ENCODE data around the gene RHBDD1.

Gene RHBDD1

GRCh38 chr2:226983895-226984749 lies 148.3 kb downstream of the RHBDD1 start:
- no peak for DNase-seq (ENCODE audit: low read depth in 2 of 2)

GRCh38 chr2:226984750-226985582 lies 149.1 kb downstream of the RHBDD1 start:
- peak; percentile 64 to 69 for DNase-seq (ENCODE audit: low read depth in 2 of 2)

- DNase-seq (ENCODE audit: low read depth in 2 of 2): no peak
These were observed 149.7 kb downstream of the RHBDD1 start for GRCh38 chr2:226985583-226985946.

- DNase-seq (ENCODE audit: low read depth in 2 of 2): no peak
These were observed 155.8 kb downstream of the RHBDD1 start for GRCh38 chr2:226991663-226992062.

- DNase-seq (ENCODE audit: low read depth in 2 of 2): no peak
These were observed 157.3 kb downstream of the RHBDD1 start for GRCh38 chr2:226993171-226993570.

DNA sequence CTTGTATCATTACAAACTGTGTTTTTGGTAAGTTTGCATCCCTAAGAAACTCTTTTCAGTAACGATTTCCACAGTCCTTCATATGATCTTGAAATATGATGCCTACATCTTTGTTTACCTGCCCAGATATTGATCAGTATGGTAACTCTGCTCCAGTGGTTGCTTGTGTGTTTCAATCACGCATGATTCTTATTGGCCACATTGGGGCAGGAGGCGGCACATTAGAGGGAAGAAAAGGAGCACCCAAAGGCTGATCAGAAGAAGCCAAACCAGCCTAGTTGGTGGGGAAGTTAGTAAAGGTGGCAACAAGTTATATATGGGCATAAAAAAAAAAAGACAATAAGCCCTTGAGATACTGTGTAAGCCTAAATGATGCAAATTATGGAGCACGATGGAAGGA lies 158.9 kb downstream of the RHBDD1 start:
- no peak for DNase-seq (ENCODE audit: low read depth in 2 of 2)

- peak; percentile 13 to 18 for DNase-seq (ENCODE audit: low read depth in 2 of 2)
These were observed 159.8 kb downstream of the RHBDD1 start for GRCh38 chr2:226995625-226996041.

- DNase-seq (ENCODE audit: low read depth in 2 of 2): no peak
These were observed 163.8 kb downstream of the RHBDD1 start for GRCh38 chr2:226999661-227000060.

- DNase-seq (ENCODE audit: low read depth in 2 of 2): no peak
These were observed 164.3 kb downstream of the RHBDD1 start for GRCh38 chr2:227000123-227000522.

DNA sequence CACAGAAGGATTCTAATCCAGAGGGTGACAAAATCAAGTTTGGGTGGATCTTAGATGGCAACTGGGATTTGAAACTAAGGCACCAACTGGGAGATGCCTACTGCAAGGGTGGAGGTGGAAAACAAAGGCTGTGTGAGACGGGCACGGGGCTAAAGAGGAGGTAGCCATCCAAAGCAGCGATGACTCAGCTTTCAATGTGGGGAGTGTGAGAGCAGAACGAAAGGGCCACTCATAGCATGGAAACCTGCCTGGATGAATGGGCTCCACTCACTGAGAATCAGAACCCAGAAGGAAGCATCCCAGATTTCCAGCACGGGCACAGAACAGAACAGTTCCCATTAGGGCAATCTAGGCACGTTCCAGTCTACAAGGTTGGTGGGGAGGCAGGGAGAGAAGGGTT lies 168.6 kb downstream of the RHBDD1 start:
- DNase-seq (ENCODE audit: low read depth in 2 of 2): no peak

DNA sequence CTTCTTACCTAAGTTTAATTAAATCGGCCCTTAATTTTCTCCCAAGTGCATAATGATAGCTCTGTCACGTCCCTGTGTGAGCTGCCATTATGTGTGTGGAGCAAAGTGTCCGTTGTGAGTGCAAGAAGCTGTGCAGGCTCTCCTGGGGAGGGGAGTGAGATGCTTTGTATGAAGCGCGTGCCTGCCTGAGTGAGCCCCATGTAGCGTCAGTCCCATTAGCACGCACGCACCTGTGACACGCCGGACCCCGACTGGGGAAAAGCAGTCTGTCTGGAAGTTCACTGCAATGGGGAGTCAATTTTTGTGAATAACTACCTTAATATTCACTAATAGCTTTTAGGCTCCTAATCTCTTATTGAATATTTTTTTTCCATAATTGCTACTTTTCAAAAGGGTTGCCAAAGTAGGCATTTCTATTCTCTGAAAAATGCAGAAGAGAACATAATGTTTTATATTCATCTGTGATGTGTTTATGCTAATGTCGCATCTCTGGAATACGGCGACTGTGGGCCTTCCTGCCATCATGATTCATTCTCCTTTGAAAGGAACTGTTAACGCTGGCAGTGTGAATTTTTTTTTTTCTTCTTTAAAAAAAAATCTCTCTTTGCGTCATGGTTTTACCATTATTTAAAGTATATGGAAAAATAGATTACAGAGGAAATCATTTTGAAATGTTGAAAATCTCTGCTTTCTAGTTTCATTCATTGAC lies 170.5 kb downstream of the RHBDD1 start:
- no peak for DNase-seq (ENCODE audit: low read depth in 2 of 2)

GRCh38 chr2:227007148-227007547 lies 171.3 kb downstream of the RHBDD1 start:
- no peak for DNase-seq (ENCODE audit: low read depth in 2 of 2)

DNA sequence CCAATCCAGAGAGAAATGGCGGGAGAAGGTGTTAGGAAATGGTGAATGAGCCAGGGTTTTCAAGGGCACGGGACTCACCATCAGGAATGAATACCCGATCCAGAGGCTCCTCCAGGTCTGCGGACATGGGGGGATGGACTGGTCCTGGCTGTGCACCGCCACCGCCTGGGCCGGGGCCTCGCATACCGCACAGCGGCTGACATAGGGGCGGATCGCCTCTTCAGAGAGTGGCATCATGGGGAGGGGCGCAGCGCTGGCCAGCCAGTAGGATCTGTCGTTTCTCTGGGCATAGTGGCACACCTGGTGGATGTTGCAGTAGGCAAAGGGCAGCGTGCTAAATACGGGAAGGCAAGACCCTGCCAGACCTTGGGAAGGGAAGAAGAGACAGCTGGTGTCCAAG lies 172.1 kb downstream of the RHBDD1 start:
- no peak for DNase-seq (ENCODE audit: low read depth in 2 of 2)

DNA sequence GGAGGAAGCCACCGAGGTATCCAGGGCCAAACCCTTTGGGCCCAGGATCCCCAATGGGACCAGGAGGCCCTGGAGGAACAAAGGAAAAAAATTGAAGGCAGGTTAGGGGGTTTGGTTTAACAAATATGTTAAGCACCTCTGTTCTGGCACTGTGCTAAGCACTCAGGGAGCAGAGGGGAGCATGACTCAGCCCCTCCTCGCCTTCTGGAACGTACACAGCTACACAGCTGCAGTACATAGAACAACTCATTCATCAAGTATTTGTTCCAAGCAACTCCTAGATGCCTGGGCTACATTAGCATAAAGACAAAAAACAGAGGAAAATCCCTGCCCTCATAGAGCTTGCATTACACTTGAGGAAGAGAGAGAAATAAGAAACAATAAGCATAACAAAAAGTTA lies 174.6 kb downstream of the RHBDD1 start:
- no peak for DNase-seq (ENCODE audit: low read depth in 2 of 2)

- DNase-seq (ENCODE audit: low read depth in 2 of 2): no peak
These were observed 177.5 kb downstream of the RHBDD1 start for GRCh38 chr2:227013330-227013729.

- DNase-seq (ENCODE audit: low read depth in 2 of 2): no peak
These were observed 178.0 kb downstream of the RHBDD1 start for GRCh38 chr2:227013881-227014280.

DNA sequence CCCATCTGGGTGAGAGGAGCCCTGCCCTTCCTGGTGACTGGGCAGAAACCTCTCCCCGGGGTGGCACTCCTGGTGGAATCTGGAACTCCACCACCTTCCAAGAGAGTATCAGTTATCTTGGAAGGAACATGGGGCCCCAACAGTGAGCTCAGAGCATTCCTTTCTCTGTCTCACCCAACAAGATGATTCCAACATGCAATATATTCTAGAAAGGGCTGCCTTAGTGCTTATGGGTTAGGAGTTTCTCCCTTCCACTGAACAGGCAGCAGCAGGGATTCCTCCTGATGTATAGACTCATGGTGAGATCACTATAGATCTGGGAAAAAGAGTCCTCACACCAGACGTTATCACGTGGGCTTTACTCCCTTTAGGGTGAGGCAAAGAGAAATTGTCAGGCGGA lies 181.0 kb downstream of the RHBDD1 start:
- DNase-seq (ENCODE audit: low read depth in 2 of 2): no peak

- no peak for DNase-seq (ENCODE audit: low read depth in 2 of 2)
These were observed 184.6 kb downstream of the RHBDD1 start for GRCh38 chr2:227020416-227020815.

GRCh38 chr2:227022608-227023007 lies 186.8 kb downstream of the RHBDD1 start:
- no peak for DNase-seq (ENCODE audit: low read depth in 2 of 2)

DNA sequence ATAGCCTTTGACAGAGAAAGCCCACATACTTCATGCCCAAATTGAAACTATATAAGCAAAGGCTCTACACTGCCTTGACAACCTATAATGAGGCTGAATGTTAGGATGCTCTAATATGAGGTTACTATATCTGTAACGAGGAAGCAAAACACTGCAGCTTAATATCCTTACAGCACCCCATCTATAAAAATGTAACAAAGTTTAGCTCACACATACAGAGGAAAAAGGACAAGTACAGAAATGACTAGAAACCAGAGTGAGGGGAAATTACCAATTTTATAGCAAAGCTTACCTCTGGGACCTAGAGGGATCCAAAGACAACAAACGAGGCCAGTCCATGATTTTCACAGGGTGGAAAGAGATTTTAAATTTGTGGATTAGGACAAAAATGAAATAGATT lies 189.7 kb downstream of the RHBDD1 start:
- DNase-seq (ENCODE audit: low read depth in 2 of 2): no peak

DNA sequence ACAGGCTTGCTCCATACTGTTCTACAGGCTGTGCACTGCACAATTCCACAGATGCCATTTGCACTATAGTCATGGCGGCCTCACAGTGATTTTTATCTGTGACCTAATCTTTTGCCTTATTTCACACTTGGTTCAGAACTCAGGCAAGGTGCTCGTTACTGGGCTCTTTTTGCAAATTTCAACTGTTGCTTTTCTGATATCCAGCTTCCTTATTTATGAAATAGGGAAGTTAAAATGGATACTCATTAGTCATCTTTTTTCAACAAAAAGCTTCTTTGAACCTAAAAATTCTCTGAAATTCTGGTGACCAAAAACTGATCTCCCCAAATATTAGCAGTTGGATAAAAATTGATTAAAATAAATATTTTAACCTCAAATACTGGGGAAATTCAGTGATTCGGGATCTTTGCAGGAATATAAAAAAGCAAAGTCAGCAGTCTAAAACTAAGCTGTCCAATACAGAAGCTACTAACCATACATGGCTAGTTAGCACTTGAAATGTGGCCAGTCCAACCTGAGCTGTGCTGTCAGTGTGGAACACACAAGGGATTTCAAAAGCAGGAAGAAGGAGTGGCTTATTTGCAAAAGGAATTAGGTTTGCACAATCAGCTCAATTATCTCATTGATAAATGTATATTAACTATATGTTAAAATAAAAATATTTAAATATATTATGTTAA lies 193.7 kb downstream of the RHBDD1 start:
- DNase-seq (ENCODE audit: low read depth in 2 of 2): no peak

- no peak for DNase-seq (ENCODE audit: low read depth in 2 of 2)
These were observed 194.9 kb downstream of the RHBDD1 start for GRCh38 chr2:227030789-227031188.

Measured in fibroblast of skin of left quadriceps (primary cell).